HG03558 (cell line): ENCODE results near the gene PTAR1.

Source experiments
- ATAC-seq: cut with Tn5 transposase; IDR thresholded peaks from one replicate; pipeline ENCODE4 v1.9.1; 2021; ENCODE audit warnings: moderate number of reproducible peaks; ENCODE audit not compliant: unreplicated experiment; ENCODE audit errors: extremely low read depth

Gene PTAR1

GRCh38 chr9:69753830-69754229 is 6.0 kb downstream of the PTAR1 start:
- ATAC-seq = no peak

GRCh38 chr9:69750085-69750484 is 9.7 kb downstream of the PTAR1 start:
- no peak for ATAC-seq

- ATAC-seq = no peak
These were observed 11.5 kb downstream of the PTAR1 start for GRCh38 chr9:69748304-69748703.

GRCh38 chr9:69746859-69747560 is 12.8 kb downstream of the PTAR1 start:
- no peak for ATAC-seq

GRCh38 chr9:69745716-69746437 is 13.9 kb downstream of the PTAR1 start:
- ATAC-seq = no peak

- ATAC-seq = no peak
These were observed 15.0 kb downstream of the PTAR1 start for GRCh38 chr9:69744688-69745380.

GRCh38 chr9:69743930-69744329 is 15.9 kb downstream of the PTAR1 start:
- no peak for ATAC-seq

- no peak for ATAC-seq
These were observed 18.8 kb downstream of the PTAR1 start for GRCh38 chr9:69740872-69741505.

GRCh38 chr9:69731348-69731747 is 28.5 kb downstream of the PTAR1 start:
- no peak for ATAC-seq

GRCh38 chr9:69719983-69720382 is 39.8 kb downstream of the PTAR1 start:
- ATAC-seq = no peak

- ATAC-seq = no peak
These were observed 40.4 kb downstream of the PTAR1 start for GRCh38 chr9:69719367-69719766.

- no peak for ATAC-seq
These were observed 41.6 kb downstream of the PTAR1 start for GRCh38 chr9:69718218-69718617.

- no peak for ATAC-seq
These were observed 44.0 kb downstream of the PTAR1 start for GRCh38 chr9:69715825-69716224.

GRCh38 chr9:69715096-69715495 is 44.7 kb downstream of the PTAR1 start:
- no peak for ATAC-seq

GRCh38 chr9:69697475-69697874 is 62.3 kb downstream of the PTAR1 start:
- ATAC-seq = no peak

GRCh38 chr9:69696802-69697201 is 63.0 kb downstream of the PTAR1 start:
- ATAC-seq = no peak

GRCh38 chr9:69689991-69690538 is 69.7 kb downstream of the PTAR1 start:
- no peak for ATAC-seq

GRCh38 chr9:69683927-69684326 is 75.9 kb downstream of the PTAR1 start:
- no peak for ATAC-seq

GRCh38 chr9:69678843-69679538 is 80.8 kb downstream of the PTAR1 start:
- ATAC-seq = no peak

GRCh38 chr9:69677931-69678330 is 81.9 kb downstream of the PTAR1 start:
- no peak for ATAC-seq
